ENCODE measurements around the gene RPN2.
A peak's percentile ranks its signal among the peaks of the same experiment; 100 is the strongest.
"Not testable (repeated sequence)": the region's sequence is repeated elsewhere in the genome, so short reads cannot be mapped to it uniquely, and the experiment has no call there.

RPN2 gene

DNA sequence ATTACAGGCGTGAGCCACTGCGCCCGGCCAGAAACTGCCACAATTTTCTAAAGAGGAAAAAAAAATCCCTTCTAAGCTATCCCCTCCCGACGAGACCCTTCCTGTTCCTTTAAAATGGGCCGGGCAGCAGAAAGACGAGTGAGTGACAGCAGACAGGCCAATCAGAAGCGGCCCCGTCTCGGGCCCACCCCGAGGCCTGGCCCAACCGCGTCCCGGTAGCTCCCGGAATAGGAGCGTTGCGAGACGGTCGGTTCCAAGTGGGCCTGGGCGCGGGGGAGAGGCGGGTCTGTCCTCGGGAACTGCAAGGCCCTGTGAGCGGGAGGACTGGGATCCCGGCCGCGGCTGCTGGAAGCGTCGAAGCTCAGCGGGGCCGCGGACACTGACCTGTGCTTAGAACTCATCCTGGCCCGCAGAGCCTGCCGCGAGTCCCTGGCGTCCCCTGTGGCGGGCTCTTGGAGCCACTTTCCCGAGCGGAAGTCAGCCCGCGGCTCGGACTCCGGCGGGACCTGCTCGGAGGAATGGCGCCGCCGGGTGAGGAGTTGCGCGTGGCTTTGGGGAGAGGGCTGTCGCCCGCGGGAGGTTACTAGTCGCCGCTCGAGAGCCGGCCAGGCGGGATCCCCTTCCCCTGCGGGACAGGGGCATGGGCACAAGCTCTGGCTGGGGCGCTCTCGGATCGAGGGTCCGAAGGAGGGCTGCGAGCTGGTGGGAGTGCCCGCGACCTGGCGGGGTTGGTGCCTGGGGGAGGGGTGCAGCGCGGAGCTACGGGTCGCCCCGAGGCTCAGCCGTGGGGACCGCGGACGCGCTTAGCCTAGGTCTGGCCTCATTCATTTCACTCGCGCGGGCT lies at the start of gene RPN2, which contains the start of gene MROH8:
Gene RPN2, plus strand, starts transcription at position 492 of the 844 bp plus-strand sequence. Its CDS starts 27 bp downstream, at position 519.
Gene MROH8, minus strand, starts transcription at position 710 of the 844 bp plus-strand sequence.
- DNase-seq (ENCODE audit: low spot score) = peak; percentile 88

DNA sequence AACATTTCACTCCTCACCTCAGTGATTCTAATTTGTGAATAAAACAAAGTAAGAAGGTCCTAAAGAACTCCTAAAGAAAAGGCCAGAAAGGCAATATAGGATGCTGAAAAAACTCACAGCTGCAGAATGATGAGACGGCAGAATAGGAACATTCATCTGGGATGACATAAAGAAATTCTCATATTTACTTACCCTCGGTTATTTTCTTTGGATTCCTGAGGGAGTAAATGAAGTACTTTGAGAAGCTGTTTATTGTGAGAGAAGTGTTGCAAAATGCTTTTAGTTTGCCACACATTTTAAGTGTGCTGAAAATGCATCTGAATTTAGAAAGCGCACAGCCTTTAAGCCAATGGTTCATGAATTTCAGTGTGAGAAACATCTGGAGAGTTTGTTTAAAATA lies 47.6 kb upstream of the RPN2 start:
- DNase-seq (ENCODE audit: low spot score) = no peak

DNA sequence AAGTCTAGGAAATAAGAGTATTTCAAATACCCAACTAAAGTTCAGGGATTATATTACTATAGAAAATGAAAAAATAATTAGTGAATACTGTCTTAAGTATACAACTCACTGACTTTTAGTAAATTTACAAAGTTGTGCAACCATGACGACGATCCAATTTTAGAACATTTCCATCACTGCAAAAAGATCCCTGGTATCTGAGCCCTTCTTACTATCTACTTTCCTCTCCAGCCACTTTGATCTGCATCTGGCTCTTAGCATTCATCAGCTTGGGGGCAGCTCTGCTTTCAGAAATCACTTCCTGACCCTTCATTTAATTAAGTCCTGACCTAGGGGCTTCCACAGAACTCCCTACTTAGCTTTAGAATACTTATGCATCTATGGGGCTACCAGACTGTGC lies 45.2 kb upstream of the RPN2 start:
- DNase-seq (ENCODE audit: low spot score) = no peak

- DNase-seq (ENCODE audit: low spot score) = no peak
These were observed 41.6 kb upstream of the RPN2 start for GRCh38 chr20:37137547-37137946.

DNA sequence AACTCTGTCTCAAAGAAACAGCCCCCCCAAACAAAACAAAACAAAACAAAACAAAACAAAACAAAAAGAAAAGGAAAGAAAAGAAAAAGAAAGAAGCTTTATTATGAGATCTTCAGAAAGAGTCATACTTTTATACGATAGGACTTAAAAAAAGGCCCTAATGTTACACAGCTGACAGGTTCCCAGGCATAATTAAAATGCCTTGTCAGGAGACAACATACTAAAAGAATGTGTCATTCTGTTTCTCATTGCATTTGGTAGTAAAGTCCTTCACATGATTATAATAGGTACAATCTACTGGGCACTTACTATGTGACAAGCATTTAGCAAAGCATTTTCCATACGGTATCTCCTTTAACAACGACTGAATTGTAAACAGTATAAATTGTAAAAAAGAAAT lies 36.4 kb upstream of the RPN2 start:
- no peak for DNase-seq (ENCODE audit: low spot score)

DNA sequence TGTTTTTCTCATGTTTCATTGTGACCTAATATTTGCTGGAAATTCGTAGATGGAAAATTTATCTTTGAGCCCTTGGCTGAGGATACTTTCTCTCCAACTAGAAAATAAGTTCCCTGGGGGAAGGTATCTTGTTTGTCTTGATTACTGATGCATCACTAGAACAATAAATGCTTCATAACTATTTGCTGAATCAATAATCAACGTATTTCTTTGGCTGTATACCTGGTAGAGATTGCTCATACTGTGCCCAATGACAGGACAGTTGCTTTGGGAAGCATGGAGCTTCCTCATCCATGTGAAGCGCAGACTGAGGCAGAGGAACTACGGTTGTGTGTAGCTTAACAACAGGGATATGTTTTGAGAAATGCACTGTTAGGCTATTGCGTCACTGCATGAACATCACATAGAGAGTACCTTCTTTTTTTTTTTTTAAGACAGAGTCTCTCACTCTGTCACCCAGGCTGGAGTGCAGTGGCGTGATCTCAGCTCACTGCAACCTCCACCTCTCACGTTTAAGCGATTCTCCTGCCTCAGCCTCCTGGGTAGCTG lies 34.2 kb upstream of the RPN2 start:
- DNase-seq (ENCODE audit: low spot score) = no peak

DNA sequence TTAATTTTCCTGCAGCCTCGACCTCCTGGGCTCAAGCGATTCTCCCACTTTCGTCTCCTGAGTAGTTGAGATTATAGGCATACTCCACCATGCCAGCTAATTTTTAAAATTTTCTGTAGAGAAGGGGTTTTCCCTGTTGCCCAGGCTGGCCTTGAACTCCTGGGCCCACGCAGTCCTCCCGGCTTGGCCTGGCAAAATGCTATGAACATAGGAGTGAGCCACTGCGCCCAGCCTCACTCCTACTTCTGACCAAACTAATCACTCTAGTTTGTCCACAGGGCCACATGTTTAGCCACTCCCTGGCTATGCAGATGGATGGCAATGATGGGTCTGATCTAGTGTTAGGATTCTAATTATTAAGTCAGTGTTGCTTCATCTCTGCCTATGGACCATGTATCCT lies 31.9 kb upstream of the RPN2 start:
- DNase-seq (ENCODE audit: low spot score) = no peak

DNA sequence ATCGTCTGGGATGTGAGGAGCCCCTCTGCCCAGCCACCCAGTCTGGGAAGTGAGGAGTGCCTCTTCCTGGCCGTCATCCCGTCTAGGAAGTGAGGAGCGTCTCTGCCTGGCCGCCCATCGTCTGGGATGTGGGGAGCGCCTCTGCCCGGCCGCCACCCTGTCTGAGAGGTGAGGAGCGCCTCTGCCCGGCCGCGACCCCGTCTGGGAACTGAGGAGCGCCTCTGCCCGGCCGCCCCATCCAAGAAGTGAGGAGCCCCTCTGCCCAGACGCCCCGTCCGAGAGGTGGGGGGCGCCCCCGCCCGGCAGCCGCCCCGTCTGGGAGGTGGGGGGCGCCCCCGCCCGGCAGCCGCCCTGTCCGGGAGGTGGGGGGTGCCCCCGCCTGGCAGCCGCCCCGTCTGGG lies 28.3 kb upstream of the RPN2 start:
- not testable (repeated sequence) for DNase-seq (ENCODE audit: low spot score)

DNA sequence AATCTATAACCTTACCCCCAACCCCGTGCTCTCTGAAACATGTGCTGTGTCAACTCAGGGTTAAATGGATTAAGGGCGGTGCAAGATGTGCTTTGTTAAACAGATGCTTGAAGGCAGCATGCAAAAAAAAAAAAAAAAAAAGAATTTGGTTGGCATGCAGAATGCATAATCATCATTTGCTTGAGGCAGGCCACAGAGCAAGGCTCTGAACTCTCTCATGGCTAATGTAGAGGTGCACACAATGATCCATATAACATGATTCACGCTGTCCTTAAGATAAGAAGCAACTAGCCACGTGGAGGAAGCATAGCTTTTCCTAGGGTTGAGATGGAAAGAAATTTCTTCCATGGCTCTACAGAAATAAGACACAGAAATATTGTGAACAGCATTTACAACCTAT lies 27.6 kb upstream of the RPN2 start:
- no peak for DNase-seq (ENCODE audit: low spot score)

DNA sequence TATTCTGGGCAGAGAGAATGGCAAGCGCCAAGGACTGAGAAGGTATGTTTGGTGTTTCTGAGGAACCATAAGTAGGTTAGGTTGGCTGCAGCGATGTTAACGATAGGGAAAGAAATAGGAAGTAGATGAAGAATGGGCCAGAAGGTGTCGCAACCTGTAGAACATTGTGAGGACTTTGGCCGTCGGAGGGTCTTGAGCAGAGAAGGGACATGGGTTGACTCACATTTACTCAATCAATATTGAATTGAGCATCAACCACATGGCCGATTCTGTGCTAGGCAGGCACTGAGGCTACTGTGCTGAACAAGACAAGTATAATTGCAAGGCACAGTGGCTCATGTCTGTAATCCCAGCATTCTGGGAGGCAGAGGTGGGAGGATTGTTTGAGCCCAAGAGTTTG lies 26.8 kb upstream of the RPN2 start:
- no peak for DNase-seq (ENCODE audit: low spot score)

GRCh38 chr20:37154684-37155298 lies 24.3 kb upstream of the RPN2 start:
- no peak for DNase-seq (ENCODE audit: low spot score)

- no peak for DNase-seq (ENCODE audit: low spot score)
These were observed 23.1 kb upstream of the RPN2 start for GRCh38 chr20:37155987-37156386.

DNA sequence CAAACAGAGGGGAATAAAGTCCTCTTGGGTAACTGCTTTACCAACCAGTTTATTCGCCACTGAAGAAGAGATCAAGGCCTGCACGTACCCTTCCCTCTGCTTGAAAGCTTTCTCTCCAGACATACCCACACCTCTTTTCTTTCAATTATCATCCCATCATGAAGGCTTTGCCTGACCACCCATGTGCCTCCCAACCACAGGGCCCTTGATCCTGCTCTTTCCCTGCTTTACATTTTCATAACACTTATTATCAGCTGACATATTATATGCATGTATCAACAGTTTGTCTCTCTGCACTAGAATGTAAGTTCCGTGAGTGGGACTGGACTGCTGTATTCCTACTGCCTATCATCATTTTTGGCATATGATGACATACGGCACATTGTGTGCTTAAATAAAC lies 20.9 kb upstream of the RPN2 start:
- no peak for DNase-seq (ENCODE audit: low spot score)

GRCh38 chr20:37160683-37161082 lies 18.4 kb upstream of the RPN2 start:
- no peak for DNase-seq (ENCODE audit: low spot score)

- no peak for DNase-seq (ENCODE audit: low spot score)
These were observed 17.1 kb upstream of the RPN2 start for GRCh38 chr20:37161830-37162549.

DNA sequence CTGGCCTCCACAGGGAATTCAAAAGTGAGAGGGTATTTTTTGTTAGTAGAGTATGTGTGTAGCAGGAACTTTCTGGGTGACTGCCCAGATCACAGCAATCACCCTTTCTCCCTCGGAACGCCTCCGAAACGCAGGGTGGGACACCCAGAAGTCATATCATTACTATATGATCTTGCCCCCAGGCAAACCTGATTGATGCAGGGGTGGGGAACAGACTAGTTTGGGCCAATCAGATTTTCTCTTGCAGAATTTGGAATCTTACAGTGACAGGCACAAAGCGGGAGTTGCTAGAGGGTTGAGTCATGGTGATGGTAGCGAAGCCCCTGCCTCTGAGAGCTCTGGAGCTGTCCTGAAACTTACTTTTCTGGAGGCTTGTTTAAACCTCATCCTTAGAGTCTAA lies 16.5 kb upstream of the RPN2 start:
- no peak for DNase-seq (ENCODE audit: low spot score)

GRCh38 chr20:37163832-37164554 lies 15.1 kb upstream of the RPN2 start:
- no peak for DNase-seq (ENCODE audit: low spot score)

- no peak for DNase-seq (ENCODE audit: low spot score)
These were observed 14.1 kb upstream of the RPN2 start for GRCh38 chr20:37165031-37165430.

- DNase-seq (ENCODE audit: low spot score) = no peak
These were observed 12.3 kb upstream of the RPN2 start for GRCh38 chr20:37166867-37167266.

- DNase-seq (ENCODE audit: low spot score) = no peak
These were observed 6.3 kb upstream of the RPN2 start for GRCh38 chr20:37172836-37173235.

DNA sequence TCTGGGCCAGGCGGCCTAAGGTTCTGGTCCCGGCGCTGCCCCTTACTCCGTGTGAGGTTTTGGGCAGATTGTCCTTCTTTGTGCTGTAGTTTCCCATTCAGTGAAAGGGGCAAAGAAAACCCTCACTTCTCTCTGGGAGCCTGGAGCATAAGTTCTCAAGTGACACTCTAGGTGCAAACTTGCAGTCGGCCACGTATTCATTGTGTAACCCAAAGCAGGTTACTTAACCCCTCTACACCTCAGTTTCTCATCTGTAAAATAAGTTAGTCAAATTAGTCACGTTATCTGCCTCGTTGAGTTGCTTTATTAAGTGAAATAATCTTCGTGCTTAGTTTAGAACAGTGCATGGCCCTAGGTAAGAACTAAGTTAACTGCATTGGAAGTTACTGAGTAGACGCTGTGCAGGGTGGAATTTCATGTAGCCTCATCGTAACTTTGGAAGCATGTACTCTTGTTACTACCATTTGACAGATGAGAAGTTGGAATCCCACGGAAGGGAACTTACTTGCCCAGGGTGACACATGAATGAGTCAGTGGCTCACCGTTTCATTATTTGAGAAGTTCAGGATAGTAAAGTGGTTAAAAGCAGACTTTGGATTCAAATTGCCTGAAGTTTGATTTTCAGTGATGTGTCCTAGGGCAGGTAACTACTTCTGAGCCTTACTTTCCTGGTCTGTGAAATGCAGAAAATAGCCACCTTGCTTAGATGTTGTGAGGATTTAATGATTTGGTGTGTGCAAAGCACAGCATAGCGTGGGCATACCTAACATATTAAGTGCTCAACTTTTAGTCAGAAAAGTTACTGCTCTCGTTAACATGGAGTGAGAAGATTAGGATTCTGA lies 774 bp downstream of the RPN2 start:
- DNase-seq (ENCODE audit: low spot score) = no peak

Measured in HuH-7.5 (cell line).